NCI-H526 (cell line): Measurements from ENCODE around the gene VDAC1.
"Not testable (repeated sequence)": the region's sequence is repeated elsewhere in the genome, so short reads cannot be mapped to it uniquely, and the experiment has no call there.

ENCODE experiments used
- DNase-seq, 2 experiments: peaks; one replicate each; lab custom pipeline; 2025; lab: John Stamatoyannopoulos, UW

VDAC1 gene

DNA sequence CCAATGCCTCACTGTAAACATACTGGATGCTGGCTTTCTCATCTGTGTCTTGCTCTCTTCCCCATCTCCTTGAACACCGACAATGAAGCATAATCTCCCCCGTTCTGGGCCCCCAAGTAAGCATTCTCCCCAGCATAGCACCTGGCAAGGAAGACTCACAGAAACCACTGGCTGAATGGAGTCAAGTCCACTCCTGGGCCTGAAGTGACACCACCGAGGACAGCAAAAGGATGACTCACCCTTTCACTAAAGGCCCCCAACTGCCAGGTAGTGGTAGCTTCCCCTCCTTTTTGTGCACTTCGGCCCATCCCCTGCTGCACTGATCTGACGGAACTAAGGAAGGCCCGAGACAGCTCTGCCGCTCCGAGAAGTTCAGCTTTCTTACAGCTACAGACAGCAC is 9.4 kb downstream of the VDAC1 start:
- DNase-seq, result no peak

DNA sequence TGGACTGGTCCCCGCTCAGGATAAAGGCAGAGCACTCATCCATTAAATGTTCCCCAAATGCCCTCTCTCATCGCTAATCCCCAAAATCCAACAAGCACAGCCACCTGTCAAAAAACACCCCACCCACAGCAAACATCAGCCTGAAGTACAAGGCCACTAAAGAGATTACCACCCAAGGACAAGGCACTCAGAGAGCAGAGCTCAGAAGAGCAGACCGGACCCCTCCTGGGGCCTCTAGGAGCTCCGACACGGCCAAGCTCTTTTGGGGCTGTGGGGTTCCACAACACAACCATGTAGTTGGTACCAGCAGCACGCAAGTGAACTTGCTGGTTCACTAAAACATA is 9.8 kb downstream of the VDAC1 start:
- DNase-seq, result no peak

DNA sequence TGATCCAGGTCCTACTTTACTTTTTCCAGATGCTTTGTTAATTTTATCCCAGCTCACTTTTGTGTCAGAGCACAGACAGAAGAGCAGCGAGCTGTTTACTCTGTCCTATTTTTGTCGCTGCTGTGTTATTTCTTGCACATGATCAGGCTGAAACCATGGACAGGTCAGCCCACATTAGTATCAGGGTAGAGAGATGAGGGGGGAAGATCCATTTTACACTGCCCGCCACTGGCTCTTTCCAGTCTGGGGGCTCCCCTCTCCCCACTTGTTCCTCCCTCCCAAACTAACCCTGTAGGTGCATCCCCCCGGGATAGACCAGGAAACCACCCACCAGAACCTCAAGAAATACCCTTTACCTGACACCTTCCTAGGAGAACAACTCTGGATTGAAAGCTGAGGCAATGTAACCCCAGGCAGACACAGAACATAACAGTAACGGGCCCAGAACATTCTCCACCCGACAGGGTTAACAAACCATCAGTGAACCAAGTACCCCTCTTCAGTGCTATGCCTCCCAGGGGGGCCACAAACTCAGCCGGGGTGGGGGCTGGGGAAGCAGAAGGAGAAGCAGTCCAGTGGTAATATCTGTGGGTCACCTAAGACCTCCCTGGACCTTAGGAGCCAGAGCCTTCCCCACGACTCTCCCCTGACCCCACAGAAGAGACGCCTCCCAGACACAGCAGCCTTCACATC is 10.3 kb downstream of the VDAC1 start:
- DNase-seq, result no peak

DNA sequence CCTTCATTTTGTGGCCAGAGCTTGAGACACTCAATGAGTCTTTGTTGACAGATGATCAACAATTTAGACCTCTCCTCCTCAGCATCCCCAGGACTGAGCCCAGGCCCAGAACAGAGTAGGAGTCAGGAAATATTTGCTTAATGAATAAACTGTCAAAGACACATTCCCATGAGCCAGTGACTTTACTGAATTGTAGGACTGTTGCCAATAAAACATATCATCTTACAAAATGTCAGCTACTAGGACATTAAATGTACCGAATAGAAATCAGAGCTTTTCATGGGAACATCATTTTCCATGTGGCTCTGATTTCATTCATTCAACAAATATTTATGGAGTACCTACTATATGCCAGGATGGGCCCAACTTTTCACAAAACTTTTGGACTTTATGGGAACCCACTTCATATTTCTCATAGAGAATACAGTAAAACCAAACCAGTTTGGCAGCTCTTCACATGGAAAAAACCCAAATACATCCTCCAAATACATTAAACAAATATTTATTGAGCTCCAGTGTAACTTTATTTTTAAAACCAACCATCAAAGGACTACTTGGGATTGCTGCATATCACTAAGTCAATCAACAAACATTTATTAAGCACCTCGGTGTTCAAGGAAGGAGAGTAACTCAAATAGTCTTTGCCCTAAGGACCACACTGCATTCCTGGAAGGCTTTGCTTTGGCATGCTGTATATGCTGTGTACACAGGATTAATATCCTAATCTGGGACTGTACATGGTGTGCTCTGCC is 11.4 kb downstream of the VDAC1 start:
- peak; percentile 40 to 52 for DNase-seq

DNA sequence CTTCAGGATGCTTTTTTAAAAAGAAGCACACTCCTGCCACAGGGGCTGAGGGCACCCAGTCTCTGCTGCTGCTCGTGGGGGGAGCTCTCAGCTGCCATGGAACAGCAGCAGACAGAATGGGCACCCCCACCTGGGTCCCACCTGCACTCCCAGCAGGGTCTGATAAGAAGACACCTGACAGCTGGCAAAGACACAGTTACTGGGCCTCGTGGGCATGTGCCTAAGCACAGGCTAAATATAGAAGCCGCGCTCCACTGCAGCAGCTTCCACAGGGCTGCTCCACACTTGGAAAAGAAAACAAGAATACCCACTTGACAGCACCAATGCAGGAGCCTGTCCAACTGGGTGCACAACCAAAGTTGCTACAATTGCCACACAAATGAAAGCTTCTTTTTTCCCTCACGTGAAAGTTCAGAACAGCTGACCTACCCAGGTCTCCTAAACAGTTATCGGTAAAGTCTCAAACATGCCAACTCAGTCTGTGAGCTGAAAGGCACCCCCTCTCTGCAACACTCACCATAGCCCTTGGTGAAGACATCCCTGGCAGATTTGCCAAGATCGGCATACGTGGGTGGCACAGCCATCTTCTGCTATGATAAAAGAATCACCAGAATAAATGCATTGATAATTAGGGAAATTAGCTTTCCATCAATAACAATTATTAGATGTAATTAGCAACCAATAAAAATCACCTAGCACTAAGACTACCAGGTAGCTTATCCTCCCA is 12.2 kb downstream of the VDAC1 start:
- peak in 1 of 2 experiments; percentile 16 for DNase-seq

DNA sequence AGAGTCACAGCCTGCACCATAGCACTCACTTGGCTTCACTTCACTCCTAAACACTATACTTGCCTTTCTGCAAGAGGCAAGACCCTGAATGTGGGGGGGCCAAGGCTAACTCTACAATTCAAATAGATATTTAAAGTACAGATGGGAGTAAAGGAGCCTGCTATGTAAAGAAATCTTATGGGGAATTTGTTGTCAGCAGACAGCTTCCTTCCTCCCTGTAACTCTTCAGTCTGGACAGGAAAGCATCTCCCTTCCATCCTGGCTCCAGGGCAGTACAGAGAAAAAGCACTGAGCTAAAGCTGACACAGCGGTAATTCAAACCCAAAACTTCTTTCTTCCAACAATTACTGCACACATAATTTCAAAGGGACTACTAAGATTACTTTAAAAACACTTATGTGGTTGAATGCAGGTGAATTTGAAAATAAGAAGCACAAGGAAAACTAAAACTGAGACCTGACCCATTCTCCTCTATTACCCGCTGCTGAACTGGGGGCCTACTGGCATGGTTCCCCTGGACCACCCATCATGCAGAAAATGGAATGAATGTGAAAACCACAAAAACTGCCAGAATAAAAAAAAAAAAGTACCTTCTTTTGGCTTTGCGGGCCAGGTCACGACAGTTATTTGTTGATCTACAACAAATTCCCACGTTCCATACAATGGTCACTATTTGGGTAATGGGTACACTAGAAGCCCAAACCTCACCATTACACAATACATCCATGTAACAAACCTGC is 13.4 kb downstream of the VDAC1 start:
- no peak for DNase-seq

DNA sequence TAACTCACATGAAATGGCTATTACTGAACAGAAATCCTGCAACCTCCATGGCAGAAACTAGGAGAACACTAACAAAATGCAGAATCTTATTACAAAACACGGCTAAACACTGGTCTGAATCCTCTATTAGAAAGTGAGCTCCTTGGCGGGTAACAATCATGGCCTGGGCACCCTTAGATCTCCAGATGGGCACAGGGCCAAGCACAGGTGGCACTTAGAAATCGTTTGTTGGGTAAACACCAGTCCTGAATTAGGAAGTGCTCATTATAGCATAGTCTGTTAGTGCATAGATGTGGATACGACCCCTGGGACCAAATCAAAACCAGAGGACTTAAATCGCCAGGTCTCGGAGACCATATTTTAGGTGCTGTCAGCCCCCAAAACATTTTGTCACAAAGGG is 14.4 kb downstream of the VDAC1 start:
- no peak for DNase-seq

DNA sequence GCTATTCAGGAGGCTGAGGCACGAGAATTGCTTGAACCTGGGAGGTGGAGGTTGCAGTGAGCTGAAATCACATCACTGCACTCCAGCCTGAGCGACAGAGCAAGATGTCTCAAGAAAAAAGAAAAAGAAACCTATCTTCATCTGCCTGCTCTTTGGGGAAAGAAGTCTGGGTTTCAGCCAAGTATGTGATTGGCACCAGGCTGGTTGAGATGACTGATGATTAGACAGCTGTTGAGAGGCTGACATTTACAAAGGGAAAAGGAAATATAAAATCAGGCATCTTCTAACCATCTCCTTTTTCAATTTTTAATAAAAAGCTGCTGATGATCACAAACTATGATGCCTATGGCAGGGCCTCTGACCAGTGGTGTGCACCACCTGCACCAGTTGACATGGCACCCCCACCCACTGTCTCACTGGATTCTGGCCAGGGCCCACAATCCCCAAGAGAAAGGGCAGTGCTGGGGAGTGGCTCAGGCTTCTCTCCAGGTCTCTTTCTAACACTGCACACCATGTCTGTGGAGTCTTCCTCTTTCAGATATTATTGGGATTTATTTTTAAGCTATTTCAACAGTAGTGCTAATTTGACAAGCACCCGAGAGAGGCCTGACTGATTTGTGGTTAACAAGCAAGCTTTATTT is 19.1 kb downstream of the VDAC1 start:
- DNase-seq, result no peak

DNA sequence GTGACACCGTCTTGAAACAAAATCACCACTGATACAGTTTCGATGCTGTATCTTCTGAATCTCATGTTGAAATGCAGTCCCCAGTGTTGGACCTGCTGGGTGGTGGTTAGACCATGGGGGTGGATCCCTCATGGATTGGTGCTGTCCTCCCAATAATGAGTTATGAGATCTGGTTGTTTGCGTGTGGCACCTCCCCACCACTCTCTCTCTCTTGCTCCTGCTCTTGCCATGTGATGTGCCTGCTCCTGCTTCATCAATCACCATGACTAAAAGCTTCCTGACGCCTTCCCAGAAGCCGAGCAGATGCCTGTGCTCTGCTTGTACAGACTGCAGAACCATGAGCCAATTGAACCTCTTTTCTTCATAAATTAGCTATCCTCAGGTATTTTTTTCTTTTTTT is 21.1 kb downstream of the VDAC1 start:
- no peak for DNase-seq

DNA sequence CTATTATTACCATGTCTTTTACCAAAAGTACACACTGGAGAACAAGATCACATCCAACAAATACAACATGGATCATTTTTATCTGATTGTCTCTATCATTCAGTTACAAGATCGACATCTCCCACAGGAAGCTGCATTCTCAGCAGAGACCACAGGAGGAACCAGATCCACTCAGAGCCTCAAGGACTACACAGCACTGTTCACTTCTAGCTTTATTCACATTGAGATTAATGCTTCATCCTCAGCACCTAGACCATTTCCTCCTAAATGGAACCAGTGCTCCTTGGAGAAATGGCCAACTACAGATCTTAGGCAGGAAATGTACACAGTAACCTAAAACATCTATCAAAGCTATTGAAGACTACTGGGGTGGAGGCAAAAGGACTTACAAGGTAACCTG is 23.1 kb downstream of the VDAC1 start:
- no peak for DNase-seq

DNA sequence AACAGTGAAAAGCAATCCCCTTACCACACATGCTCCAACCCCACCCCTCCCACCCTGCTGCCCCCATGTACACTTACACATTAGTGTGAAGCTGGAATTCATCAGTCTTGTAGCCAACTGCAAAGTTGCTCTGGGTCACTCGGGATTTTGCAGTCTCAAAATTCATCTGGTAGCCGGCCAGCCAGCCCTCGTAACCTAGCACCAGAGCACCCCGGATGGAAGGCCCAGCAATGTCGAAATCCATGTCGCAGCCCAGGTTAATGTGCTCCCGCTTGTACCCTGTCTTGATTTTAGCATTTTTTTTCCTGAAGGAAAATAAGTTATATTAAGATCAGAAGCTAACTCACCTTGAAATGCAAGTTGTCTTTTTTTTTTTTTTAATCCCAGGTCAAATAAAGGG is 24.1 kb downstream of the VDAC1 start:
- no peak for DNase-seq

DNA sequence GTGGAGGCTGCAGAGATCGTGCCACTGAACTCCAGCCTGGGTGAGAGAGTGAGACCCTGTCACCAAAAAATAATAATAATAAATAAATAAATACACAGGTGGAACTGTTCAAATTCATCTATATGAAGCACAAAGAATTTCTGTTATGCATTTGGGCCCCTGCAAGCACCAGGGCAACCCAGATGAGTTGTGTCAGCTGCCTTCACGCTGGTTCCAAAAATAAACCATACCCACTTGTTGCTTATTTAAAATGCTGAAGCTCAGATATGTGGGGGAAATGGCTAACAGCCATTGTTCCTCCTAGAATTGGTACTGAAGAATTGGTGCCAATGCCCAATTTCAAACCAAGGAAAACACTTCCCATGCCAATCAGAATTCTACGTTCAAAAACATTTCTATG is 25.8 kb downstream of the VDAC1 start:
- no peak for DNase-seq

DNA sequence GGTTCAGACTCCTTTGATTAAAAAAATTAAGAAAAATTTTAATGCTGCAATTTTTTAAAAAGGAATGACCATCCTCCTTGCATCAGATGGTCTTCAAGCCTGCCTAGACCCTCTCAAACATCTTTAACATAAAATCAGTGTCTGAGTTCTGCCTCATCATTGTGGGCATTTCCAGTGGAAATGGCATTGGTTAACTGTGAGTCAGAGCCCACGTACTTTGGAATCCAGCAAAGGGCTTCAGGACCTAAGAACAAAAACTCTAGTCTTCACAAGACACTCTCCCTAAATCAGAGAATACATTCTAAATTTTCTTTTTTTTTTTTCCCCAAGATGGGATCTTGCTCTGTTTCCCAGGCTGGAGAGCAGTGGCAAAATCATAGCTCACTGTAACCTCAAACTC is 26.9 kb downstream of the VDAC1 start:
- no peak for DNase-seq

DNA sequence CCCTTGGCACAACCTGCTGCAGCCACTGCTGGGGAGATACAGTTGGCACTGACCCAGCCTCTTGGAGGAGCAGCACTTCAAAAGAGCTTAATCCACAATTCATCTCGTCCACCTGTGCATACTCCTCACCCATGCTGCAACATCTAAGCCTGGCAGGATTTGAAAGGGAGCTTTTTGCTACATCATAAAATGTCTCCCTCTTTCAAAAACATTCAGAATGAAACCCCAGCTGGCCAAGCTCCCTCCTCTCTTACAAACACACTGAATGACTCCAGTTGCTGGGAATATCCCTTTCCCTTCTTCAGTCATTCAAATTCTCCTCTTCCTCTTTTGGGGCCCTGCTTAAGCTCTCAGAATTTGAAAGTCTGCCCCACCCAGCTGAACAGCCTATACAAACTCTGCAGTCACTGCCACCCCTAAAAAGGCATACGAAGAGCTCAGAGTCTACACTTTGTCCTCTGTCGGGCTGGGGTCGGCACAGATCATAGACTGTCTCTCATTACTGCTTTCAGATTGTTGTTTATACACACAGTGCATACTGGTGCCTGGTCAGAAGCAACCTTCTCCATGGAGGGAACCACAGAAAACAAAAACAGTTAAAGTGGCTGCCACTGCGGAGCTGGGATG is 27.5 kb downstream of the VDAC1 start:
- DNase-seq, result no peak

DNA sequence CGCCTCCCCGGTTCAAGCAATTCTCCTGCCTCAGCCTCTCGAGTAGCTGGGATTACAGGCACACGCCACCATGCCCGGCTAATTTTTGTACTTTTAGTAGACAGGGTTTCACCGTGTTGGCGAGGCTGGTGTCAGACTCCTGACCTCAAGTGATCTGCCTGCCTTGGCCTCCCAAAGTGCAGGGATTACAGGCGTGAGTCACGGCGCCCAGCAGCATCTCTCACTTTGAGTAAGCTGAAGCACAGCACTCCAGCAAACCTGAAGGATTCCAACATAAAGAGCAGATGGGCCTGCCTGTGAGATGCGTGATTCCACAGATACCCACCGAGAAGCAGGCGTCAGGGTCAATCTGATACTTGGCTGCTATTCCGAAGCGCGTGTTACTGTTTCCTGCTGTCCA is 29.2 kb downstream of the VDAC1 start:
- DNase-seq, result not testable (repeated sequence)

DNA sequence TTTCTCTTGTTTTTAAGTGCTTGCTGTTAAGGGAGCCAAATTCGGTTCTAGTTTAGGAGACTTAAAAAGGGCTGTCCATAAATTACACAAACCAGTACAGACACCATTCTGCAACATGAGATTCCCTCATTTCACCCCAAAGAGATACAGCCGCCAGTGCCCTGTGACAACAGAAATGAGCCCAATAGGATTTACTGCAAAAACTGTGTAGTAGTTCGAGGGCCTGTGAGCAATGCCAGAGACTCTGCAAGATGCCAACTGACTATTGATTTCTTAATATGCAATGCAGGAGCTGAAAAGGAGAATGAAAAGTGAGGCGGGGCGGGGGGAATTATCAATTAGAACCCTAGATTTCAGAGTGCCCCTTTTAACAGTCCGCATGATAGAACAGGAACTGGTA is 30.6 kb downstream of the VDAC1 start:
- DNase-seq, result no peak

DNA sequence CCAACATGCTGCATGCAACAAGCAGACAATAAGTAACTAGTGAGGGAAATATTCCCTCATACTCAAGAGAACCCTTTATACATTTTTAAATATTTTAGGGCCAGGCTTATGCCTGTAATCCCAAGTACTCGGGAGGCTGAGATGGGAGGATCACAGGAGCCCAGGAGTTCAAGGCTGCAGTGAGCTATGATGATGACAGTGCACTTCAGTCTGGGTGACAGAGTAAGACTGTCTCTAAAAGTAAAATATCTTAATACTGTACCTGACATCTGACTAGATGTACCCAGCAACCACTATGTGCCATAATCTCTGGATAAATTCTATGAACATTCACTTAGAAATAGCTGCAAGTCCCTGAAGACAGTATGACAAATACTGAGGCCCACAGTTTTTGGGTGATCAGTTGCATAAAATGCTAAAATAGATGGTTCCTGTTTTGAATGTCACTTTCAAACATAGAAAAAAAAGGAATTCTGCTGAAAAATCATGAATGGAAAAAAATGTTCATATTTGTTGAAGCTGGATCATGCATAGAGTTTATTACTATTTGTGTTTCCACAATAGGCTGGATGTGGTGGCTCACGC is 34.4 kb downstream of the VDAC1 start:
- DNase-seq, result no peak

DNA sequence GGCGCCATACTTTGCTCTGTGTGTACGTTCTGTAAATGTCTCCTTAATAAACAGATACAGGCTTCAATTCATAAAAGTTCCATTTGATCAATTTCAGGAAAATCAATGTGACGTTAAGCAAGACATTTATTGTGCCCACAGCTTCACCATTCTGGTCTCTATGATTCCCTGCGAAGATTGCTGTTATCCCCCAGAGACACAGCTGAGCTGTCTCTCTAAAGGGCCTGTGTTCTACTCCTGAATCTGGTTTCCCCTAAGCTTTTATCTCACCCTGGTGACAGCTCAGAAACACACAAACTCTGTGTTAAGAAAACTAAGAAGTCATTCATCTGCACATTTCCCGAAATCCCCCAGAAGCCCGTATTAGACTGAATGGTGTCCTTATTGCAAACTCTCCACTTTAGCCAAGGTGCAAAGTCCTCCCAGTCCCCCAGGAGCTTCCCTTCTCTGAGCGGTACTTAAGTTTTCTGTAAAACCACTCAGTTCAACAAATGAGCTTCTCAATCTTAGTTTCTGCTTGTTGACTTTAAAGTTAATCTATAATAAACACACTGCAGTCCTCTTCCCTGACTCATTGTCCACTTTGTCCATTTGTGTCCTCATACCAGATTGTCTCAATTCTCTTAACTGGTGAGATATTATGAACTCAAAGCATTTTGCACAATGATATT is 35.0 kb downstream of the VDAC1 start:
- peak in 1 of 2 experiments; percentile 5 for DNase-seq

DNA sequence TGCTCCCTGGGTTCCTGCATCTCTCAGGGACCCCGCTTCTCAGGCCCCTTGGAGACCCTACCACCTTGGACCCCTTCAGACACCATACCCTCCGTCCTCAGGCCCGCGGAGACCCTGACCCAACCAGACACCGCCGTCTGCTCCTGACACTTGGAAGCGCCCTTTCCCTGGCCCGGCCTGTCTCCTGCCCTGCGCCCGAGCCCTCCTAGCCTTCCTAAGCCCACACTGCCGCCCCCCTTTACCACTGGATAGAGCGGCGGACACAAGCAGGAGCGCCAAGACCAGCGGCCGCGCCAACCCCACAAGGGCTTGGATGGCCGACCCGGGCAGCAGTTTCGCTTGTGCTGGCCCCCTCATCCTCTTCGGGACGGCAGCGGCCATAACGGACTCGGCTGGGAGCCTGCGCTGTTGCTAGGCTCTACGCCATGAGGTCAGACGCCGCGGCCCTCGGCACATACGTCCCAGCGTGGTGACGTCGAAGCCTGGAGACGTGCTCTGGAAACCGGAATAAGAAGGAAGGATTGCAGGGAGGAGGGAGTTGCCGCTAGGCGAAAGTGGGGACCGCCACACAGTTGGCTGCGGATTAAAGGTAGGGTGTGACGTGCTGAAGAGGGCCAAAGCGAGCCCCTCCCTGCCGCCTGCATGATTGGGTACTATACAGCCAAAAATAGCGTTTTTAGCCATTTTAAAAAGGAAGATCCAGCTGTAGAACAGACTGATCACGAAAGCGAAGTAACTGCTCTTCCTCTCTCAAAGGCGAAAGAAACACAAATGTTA is 36.4 kb downstream of the VDAC1 start, which contains the start of gene C5orf15:
Gene C5orf15, minus strand, starts transcription at position 422 of the 777 bp plus-strand sequence. Its CDS starts 41 bp downstream, at position 381.
- peak; percentile 85 to 93 for DNase-seq
